ENCODE results near the gene PIN1. TPM values are rescaled to one million over a fixed set of nuclear protein-coding genes. Genes with fewer than 3 reads are reported as not detected.

PIN1 gene
- total and polyA plus RNA-seq, 10 of the 15 experiments (the other 5 are each of a cell fraction or from before 2014, with no cell fraction given), result 2.4 to 209 (median 71.5) TPM

DNA sequence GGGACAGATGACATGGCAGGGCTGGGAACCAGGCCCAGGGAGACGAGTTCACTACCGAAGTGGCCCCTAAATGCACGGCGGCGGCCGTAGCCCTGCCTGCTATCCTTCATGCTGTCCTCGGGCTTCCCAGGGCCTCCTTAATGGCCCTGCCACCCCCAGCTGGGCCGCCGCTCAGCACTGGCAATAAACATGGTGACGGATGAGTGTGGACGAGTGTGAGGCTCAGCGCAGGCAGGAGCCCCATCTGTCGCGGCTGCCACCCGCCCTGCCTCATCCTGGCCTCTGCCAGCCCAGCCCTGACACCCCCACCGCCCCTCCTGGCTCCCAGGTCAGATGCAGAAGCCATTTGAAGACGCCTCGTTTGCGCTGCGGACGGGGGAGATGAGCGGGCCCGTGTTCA lies 13.6 kb downstream of the PIN1 start (continued):
- TF ChIP-seq, protein P1, sequence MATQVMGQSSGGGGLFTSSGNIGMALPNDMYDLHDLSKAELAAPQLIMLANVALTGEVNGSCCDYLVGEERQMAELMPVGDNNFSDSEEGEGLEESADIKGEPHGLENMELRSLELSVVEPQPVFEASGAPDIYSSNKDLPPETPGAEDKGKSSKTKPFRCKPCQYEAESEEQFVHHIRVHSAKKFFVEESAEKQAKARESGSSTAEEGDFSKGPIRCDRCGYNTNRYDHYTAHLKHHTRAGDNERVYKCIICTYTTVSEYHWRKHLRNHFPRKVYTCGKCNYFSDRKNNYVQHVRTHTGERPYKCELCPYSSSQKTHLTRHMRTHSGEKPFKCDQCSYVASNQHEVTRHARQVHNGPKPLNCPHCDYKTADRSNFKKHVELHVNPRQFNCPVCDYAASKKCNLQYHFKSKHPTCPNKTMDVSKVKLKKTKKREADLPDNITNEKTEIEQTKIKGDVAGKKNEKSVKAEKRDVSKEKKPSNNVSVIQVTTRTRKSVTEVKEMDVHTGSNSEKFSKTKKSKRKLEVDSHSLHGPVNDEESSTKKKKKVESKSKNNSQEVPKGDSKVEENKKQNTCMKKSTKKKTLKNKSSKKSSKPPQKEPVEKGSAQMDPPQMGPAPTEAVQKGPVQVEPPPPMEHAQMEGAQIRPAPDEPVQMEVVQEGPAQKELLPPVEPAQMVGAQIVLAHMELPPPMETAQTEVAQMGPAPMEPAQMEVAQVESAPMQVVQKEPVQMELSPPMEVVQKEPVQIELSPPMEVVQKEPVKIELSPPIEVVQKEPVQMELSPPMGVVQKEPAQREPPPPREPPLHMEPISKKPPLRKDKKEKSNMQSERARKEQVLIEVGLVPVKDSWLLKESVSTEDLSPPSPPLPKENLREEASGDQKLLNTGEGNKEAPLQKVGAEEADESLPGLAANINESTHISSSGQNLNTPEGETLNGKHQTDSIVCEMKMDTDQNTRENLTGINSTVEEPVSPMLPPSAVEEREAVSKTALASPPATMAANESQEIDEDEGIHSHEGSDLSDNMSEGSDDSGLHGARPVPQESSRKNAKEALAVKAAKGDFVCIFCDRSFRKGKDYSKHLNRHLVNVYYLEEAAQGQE (IDR thresholded peaks at IDR 0.05; ENCODE audit: low read depth, low read length), result no peak
- TF ChIP-seq NR2C2 (IDR thresholded peaks at IDR 0.05; ENCODE audit: borderline replicate concordance, control insufficient read depth, insufficient read length, low read depth), result no peak
- TF ChIP-seq TCF7 (IDR thresholded peaks at IDR 0.05; ENCODE audit: borderline replicate concordance), result no peak
- no peak for TF ChIP-seq FOXM1 (IDR thresholded peaks at IDR 0.05; ENCODE audit: low read depth, low read length)
- no peak for TF ChIP-seq SIN3A (IDR thresholded peaks at IDR 0.05; ENCODE audit: low read depth, low read length)
- no peak for TF ChIP-seq KDM1A (IDR thresholded peaks at IDR 0.05; ENCODE audit: borderline replicate concordance)
- TF ChIP-seq YY1 (IDR thresholded peaks at IDR 0.05; ENCODE audit: low read depth, low read length), result no peak
- TF ChIP-seq LARP7 (IDR thresholded peaks at IDR 0.05), result no peak
- no peak for TF ChIP-seq MEF2B (IDR thresholded peaks at IDR 0.05; ENCODE audit: partially characterized antibody, poor library complexity, severe bottlenecking)
- TF ChIP-seq MTA2 (IDR thresholded peaks at IDR 0.05; ENCODE audit: low read depth), result no peak
- no peak for TF ChIP-seq SREBF1 (IDR thresholded peaks at IDR 0.05; ENCODE audit: low read length)
- TF ChIP-seq ZNF274 (IDR thresholded peaks at IDR 0.05; ENCODE audit: insufficient read depth, insufficient read length), result no peak

DNA sequence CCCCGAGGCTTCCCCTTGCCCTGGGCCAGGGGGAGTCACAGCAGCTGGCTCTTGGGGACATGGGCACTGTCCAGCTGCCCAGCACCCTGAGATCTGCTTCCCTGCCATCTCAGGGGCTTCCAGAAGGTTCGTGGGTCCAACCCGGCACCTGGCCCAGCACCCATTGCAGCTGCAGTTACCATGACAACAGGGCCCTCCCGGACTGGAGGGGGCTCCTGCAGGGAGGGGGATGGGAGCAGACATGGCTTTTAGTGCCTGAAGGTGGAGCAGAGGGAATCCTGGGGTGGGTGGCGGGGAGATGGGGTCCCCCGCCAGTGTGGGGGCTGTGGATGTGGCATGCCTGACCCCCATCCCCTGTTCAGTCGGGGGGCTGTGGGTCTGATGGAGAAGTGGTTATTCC lies 14.7 kb downstream of the PIN1 start:
- Histone ChIP-seq H3K4me3 (no peak overlapping the region), H3K79me2 (ENCODE audit: control insufficient read depth, insufficient read depth, low read length) (no peaks in the 10 kb centered on the region), H4K20me1 (ENCODE audit: control insufficient read depth, insufficient read depth) (no peaks in the 10 kb centered on the region), H3K9me3 (replicated peaks; ENCODE audit: control insufficient read depth, insufficient read depth, low read length) (no peaks in the 10 kb centered on the region), H3K4me2 (ENCODE audit: control insufficient read depth, insufficient read depth) (no peak overlapping the region), H3K9ac (ENCODE audit: control insufficient read depth, insufficient read depth, low read length) (no peak overlapping the region), H3K27ac (ENCODE audit: control insufficient read depth, insufficient read depth) (no peak overlapping the region), H3K4me1 (ENCODE audit: control insufficient read depth, insufficient read depth, low read length) (no peaks in the 10 kb centered on the region), H2AFZ (ENCODE audit: control insufficient read depth, low read depth, low read length) (no peak overlapping the region), H3K36me3 (ENCODE audit: control insufficient read depth in 2 of 2, insufficient read depth in 2 of 2, low read length in 1 of 2) (peaks cover 4 to 9% of the 10 kb centered on the region in 2 experiments; a peak in 3 of 4 replicates), H3K27me3 (replicated peaks in 1 of 2; ENCODE audit: control insufficient read depth in 2 of 2, insufficient read depth in 2 of 2, low read length in 1 of 2) (no peaks in the 10 kb centered on the region)
- ChIA-PET RAD21 (ENCODE audit: unreplicated experiment) (no interaction called here), CTCF (no interaction called here), SMC1A (ENCODE audit: uncharacterized antibody, unreplicated experiment) (no interaction called here), POLR2A (no interaction called here)
- 97% methylated on average over 7 of the region's 7 CpGs for WGBS (ENCODE audit: insufficient coverage, insufficient replicate concordance, low lambda C conversion rate, missing lambda C conversion rate)
- DNase-seq (ENCODE audit: low read depth, low spot score) (no peak), ATAC-seq (no peak), FAIRE-seq (no peak)
- intact Hi-C loops (cut with micrococcal nuclease; ENCODE audit: unreplicated experiment), result no loop called here
- in situ Hi-C loops (cut with MboI), result no loop called here
- BruUV-seq (replicated peaks), result no TSS peak
- no peak for TF ChIP-seq KAT2A (conservative IDR thresholded peaks at IDR 0.05; ENCODE audit: control insufficient read depth, low read depth, low read length)
- TF ChIP-seq MEF2B (IDR thresholded peaks at IDR 0.05; ENCODE audit: partially characterized antibody, poor library complexity, severe bottlenecking), result no peak
- TF ChIP-seq, protein P2, sequence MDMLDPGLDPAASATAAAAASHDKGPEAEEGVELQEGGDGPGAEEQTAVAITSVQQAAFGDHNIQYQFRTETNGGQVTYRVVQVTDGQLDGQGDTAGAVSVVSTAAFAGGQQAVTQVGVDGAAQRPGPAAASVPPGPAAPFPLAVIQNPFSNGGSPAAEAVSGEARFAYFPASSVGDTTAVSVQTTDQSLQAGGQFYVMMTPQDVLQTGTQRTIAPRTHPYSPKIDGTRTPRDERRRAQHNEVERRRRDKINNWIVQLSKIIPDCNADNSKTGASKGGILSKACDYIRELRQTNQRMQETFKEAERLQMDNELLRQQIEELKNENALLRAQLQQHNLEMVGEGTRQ (IDR thresholded peaks at IDR 0.05; ENCODE audit: borderline replicate concordance, low read depth, low read length), result no peak
- no peak for TF ChIP-seq MTA2 (IDR thresholded peaks at IDR 0.05; ENCODE audit: low read depth)
- no peak for TF ChIP-seq ZNF622 (IDR thresholded peaks at IDR 0.05)
- TF ChIP-seq TBL1XR1 (IDR thresholded peaks at IDR 0.05; ENCODE audit: low read depth, low read length), result no peak
- TF ChIP-seq NFYB (IDR thresholded peaks at IDR 0.05; ENCODE audit: insufficient read depth, low read depth, low read length), result no peak
- TF ChIP-seq PAX8 (IDR thresholded peaks at IDR 0.05), result no peak
- no peak for TF ChIP-seq EZH2 (IDR thresholded peaks at IDR 0.05; ENCODE audit: borderline replicate concordance, control insufficient read depth, low read depth, low read length)
- no peak for TF ChIP-seq JUNB (IDR thresholded peaks at IDR 0.05)
- no peak for TF ChIP-seq POLR2AphosphoS2 (IDR thresholded peaks at IDR 0.05; ENCODE audit: low read depth, low read length)
